ENCODE results near the gene ABI1. TPM values are rescaled to one million over a fixed set of nuclear protein-coding genes. Genes with fewer than 3 reads are reported as not detected.
"Not testable (repeated sequence)": the region's sequence is repeated elsewhere in the genome, so short reads cannot be mapped to it uniquely, and the experiment has no call there.

The ABI1 gene
- total and polyA plus RNA-seq, 2 donors (not counting 1 experiment from before 2014, with no cell fraction given): 29.4 to 74.3 TPM

GRCh38 chr10:26858707-26859034 lies 2.1 kb downstream of the ABI1 start:
- peaks cover 61% of the 10 kb centered on the region for H3K79me2 ChIP-seq (ENCODE audit: control insufficient read depth, insufficient read depth, low read length)
- H3K36me3 ChIP-seq (ENCODE audit: control insufficient read depth, insufficient read depth, low read length): no peaks in the 10 kb centered on the region
- H3K4me2 ChIP-seq (ENCODE audit: extremely low read depth, insufficient read depth, low read length): peak overlapping the region; percentile 86
- no peak for TF ChIP-seq CTCF (conservative IDR thresholded peaks at IDR 0.05 in 1 of 2, IDR thresholded peaks at IDR 0.05 in 1 of 2; ENCODE audit: low read depth in 1 of 2, low read length in 2 of 2)
- TF ChIP-seq EZH2 (IDR thresholded peaks at IDR 0.05; ENCODE audit: low read length, missing control alignments): no peak
- peaks cover 2% of the 10 kb centered on the region for H4K20me1 ChIP-seq (ENCODE audit: control insufficient read depth, extremely low read depth, insufficient read depth, low read length)
- H3K4me1 ChIP-seq (ENCODE audit: control insufficient read depth, extremely low read depth, insufficient read depth, low read length): no peaks in the 10 kb centered on the region
- no peaks in the 10 kb centered on the region for H3K9me3 ChIP-seq (ENCODE audit: control insufficient read depth, insufficient read depth, low read depth, low read length)
- peak overlapping the region; percentile 78 to 96 (median 84) for H3K4me3 ChIP-seq (replicated peaks in 1 of 4; ENCODE audit: control extremely low read depth in 1 of 4, insufficient read depth in 1 of 4, low read depth in 3 of 4, low read length in 4 of 4)
- H3K27me3 ChIP-seq (ENCODE audit: control insufficient read depth, insufficient read depth, low read length): peaks cover 3% of the 10 kb centered on the region
- DNase-seq (ENCODE audit: low read depth in 2 of 2): peak in 1 of 2 donors; percentile 11
- H3K27ac ChIP-seq (ENCODE audit: insufficient read depth, low read length): peak overlapping the region; percentile 1
- no peak overlapping the region for H3K9ac ChIP-seq (ENCODE audit: insufficient read depth, low read length)
- no peak overlapping the region for H2AFZ ChIP-seq (ENCODE audit: low read length)

- Histone ChIP-seq H4K20me1 (ENCODE audit: control insufficient read depth, extremely low read depth, insufficient read depth, low read length) (peaks cover 2% of the 10 kb centered on the region), H3K4me2 (ENCODE audit: extremely low read depth, insufficient read depth, low read length) (peak overlapping the region; percentile 86), H3K36me3 (ENCODE audit: control insufficient read depth, insufficient read depth, low read length) (no peaks in the 10 kb centered on the region), H3K27me3 (ENCODE audit: control insufficient read depth, insufficient read depth, low read length) (no peaks in the 10 kb centered on the region), H3K79me2 (ENCODE audit: control insufficient read depth, insufficient read depth, low read length) (peaks cover 66% of the 10 kb centered on the region), H3K4me1 (ENCODE audit: control insufficient read depth, extremely low read depth, insufficient read depth, low read length) (no peaks in the 10 kb centered on the region), H3K9me3 (ENCODE audit: control insufficient read depth, insufficient read depth, low read depth, low read length) (no peaks in the 10 kb centered on the region), H3K27ac (ENCODE audit: insufficient read depth, low read length) (peak overlapping the region; percentile 1), H3K4me3 (replicated peaks in 1 of 4; ENCODE audit: control extremely low read depth in 1 of 4, insufficient read depth in 1 of 4, low read depth in 3 of 4, low read length in 4 of 4) (peak overlapping the region; percentile 78 to 96 (median 84)), H3K9ac (ENCODE audit: insufficient read depth, low read length) (no peak overlapping the region), H2AFZ (ENCODE audit: low read length) (no peak overlapping the region)
- TF ChIP-seq EZH2 (IDR thresholded peaks at IDR 0.05; ENCODE audit: low read length, missing control alignments) (no peak), CTCF (conservative IDR thresholded peaks at IDR 0.05 in 1 of 2, IDR thresholded peaks at IDR 0.05 in 1 of 2; ENCODE audit: low read depth in 1 of 2, low read length in 2 of 2) (no peak)
- DNase-seq (ENCODE audit: low read depth in 2 of 2): peak in 1 of 2 donors; percentile 56
Measured at GRCh38 chr10:26857991-26858706, 2.6 kb downstream of the ABI1 start.

GRCh38 chr10:26857553-26857952 lies 3.2 kb downstream of the ABI1 start:
- H3K4me2 ChIP-seq (ENCODE audit: extremely low read depth, insufficient read depth, low read length); H3K9me3 ChIP-seq (ENCODE audit: control insufficient read depth, insufficient read depth, low read depth, low read length); H4K20me1 ChIP-seq (ENCODE audit: control insufficient read depth, extremely low read depth, insufficient read depth, low read length); H3K9ac ChIP-seq (ENCODE audit: insufficient read depth, low read length); DNase-seq (ENCODE audit: low read depth in 2 of 2); H2AFZ ChIP-seq (ENCODE audit: low read length); H3K27me3 ChIP-seq (ENCODE audit: control insufficient read depth, insufficient read depth, low read length); H3K27ac ChIP-seq (ENCODE audit: insufficient read depth, low read length); H3K4me1 ChIP-seq (ENCODE audit: control insufficient read depth, extremely low read depth, insufficient read depth, low read length); H3K36me3 ChIP-seq (ENCODE audit: control insufficient read depth, insufficient read depth, low read length): not testable (repeated sequence)
- H3K79me2 ChIP-seq (ENCODE audit: control insufficient read depth, insufficient read depth, low read length): peaks cover 71% of the 10 kb centered on the region
- peak overlapping the region in 1 of 4 experiments; percentile 78 for H3K4me3 ChIP-seq (replicated peaks in 1 of 4; ENCODE audit: control extremely low read depth in 1 of 4, insufficient read depth in 1 of 4, low read depth in 3 of 4, low read length in 4 of 4)

Measured in fibroblast of lung (primary cell).